H9 (cell line): ENCODE results near the gene ITGB2. TPM values are rescaled to one million over a fixed set of nuclear protein-coding genes. Genes with fewer than 3 reads are reported as not detected.

Experiments
- DNase-seq: peaks from one replicate; pipeline ENCODE4 v3.0.0-alpha.2; 2017
- H2AFZ ChIP-seq: one replicate; pipeline ENCODE4 v1.6.1; 2013; ENCODE audit warnings: mild to moderate bottlenecking, low read length, control low read depth, moderate library complexity
- H2AK5ac ChIP-seq: 2 replicates; pipeline ENCODE4 v1.6.1; 2013; ENCODE audit warnings: low read length, control low read depth, mixed read lengths; ENCODE audit not compliant: insufficient read length
- H2BK120ac ChIP-seq: one replicate; pipeline ENCODE4 v1.6.1; 2013; ENCODE audit warnings: low read depth, mild to moderate bottlenecking, low read length, control low read depth, inconsistent platforms; ENCODE audit not compliant: poor library complexity, severe bottlenecking
- H2BK12ac ChIP-seq: 2 replicates; pipeline ENCODE4 v1.6.1; 2013; ENCODE audit warnings: low read length, control low read depth, mixed read lengths, low read depth; ENCODE audit not compliant: insufficient read length
- H2BK15ac ChIP-seq: 2 replicates; pipeline ENCODE4 v1.6.1; 2013; ENCODE audit warnings: low read depth, low read length, control low read depth
- H2BK20ac ChIP-seq: one replicate; pipeline ENCODE4 v1.6.1; 2013; ENCODE audit warnings: low read depth, mild to moderate bottlenecking, low read length, control low read depth, inconsistent platforms; ENCODE audit not compliant: poor library complexity, severe bottlenecking
- H2BK5ac ChIP-seq: 2 replicates; pipeline ENCODE4 v1.6.1; 2013; ENCODE audit warnings: low read length, control low read depth, mixed read lengths; ENCODE audit not compliant: insufficient read length
- H3K14ac ChIP-seq: 2 replicates; pipeline ENCODE4 v1.6.1; 2013; ENCODE audit warnings: low read length, control low read depth; ENCODE audit not compliant: insufficient read depth
- H3K18ac ChIP-seq: 2 replicates; pipeline ENCODE4 v1.6.1; 2013; ENCODE audit warnings: low read depth, mild to moderate bottlenecking, mixed read lengths, low read length, control low read depth; ENCODE audit not compliant: insufficient read length
- H3K23ac ChIP-seq: 2 replicates; pipeline ENCODE4 v1.6.1; 2013; ENCODE audit warnings: low read length, control low read depth, mixed read lengths, low read depth; ENCODE audit not compliant: insufficient read length
- H3K23me2 ChIP-seq: 2 replicates; pipeline ENCODE4 v1.6.1; 2013; ENCODE audit warnings: low read depth, mild to moderate bottlenecking, mixed read lengths, low read length, control low read depth; ENCODE audit not compliant: insufficient read length, poor library complexity, severe bottlenecking
- H3K27ac ChIP-seq: 2 replicates; pipeline ENCODE4 v1.5.1; 2013; ENCODE audit warnings: low read length, control low read depth, mixed read lengths, low read depth; ENCODE audit not compliant: insufficient read length
- H3K27me3 ChIP-seq: 2 replicates; pipeline ENCODE4 v1.6.1; 2013; ENCODE audit warnings: low read length, control low read depth, inconsistent platforms; ENCODE audit not compliant: insufficient read depth
- H3K4ac ChIP-seq: 2 replicates; pipeline ENCODE4 v1.6.1; 2013; ENCODE audit warnings: low read depth, mild to moderate bottlenecking, control low read depth, inconsistent platforms, low read length, moderate library complexity
- H3K4me1 ChIP-seq: 2 replicates; pipeline ENCODE4 v1.6.1; 2013; ENCODE audit warnings: low read length, control low read depth, inconsistent platforms; ENCODE audit not compliant: insufficient read depth
- H3K4me2 ChIP-seq: 2 replicates; pipeline ENCODE4 v1.6.1; 2013; ENCODE audit warnings: low read length, control low read depth, mixed read lengths; ENCODE audit not compliant: insufficient read length, insufficient read depth
- H3K56ac ChIP-seq: 2 replicates; pipeline ENCODE4 v1.6.1; 2013; ENCODE audit warnings: low read depth, mild to moderate bottlenecking, mixed read lengths, low read length, control low read depth; ENCODE audit not compliant: insufficient read length
- H3K79me1 ChIP-seq: 2 replicates; pipeline ENCODE4 v1.6.1; 2013; ENCODE audit warnings: low read depth, mild to moderate bottlenecking, moderate library complexity, low read length, control low read depth, inconsistent platforms; ENCODE audit not compliant: insufficient read depth, poor library complexity, severe bottlenecking
- H3K79me2 ChIP-seq: 2 replicates; pipeline ENCODE4 v1.6.1; 2013; ENCODE audit warnings: low read length, control low read depth, inconsistent platforms; ENCODE audit not compliant: insufficient read depth
- H3K9ac ChIP-seq: 2 replicates; pipeline ENCODE4 v1.6.1; 2013; ENCODE audit warnings: low read length, control low read depth, mixed read lengths; ENCODE audit not compliant: insufficient read length; ENCODE audit errors: extremely low read depth
- H3K9me3 ChIP-seq: one replicate; pipeline ENCODE4 v1.6.1; 2013; ENCODE audit warnings: low read depth, low read length, inconsistent platforms; ENCODE audit not compliant: control insufficient read depth
- H3T11ph ChIP-seq: one replicate; pipeline ENCODE4 v1.6.1; 2013; ENCODE audit warnings: mild to moderate bottlenecking, low read length, control low read depth, inconsistent platforms
- H4K20me1 ChIP-seq: one replicate; pipeline ENCODE4 v1.6.1; 2013; ENCODE audit not compliant: control insufficient read depth, insufficient read length, insufficient read depth
- H4K5ac ChIP-seq: 2 replicates; pipeline ENCODE4 v1.6.1; 2013; ENCODE audit warnings: low read depth, mild to moderate bottlenecking, mixed read lengths, low read length, control low read depth; ENCODE audit not compliant: insufficient read length
- H4K8ac ChIP-seq: replicated peaks from 2 replicates; pipeline ENCODE4 v1.6.1; 2013; ENCODE audit warnings: low read length, control low read depth, mixed read lengths, low read depth; ENCODE audit not compliant: insufficient read length
- H4K91ac ChIP-seq: 2 replicates; pipeline ENCODE4 v1.6.1; 2013; ENCODE audit warnings: low read depth, mild to moderate bottlenecking, moderate library complexity, mixed read lengths, low read length, control low read depth; ENCODE audit not compliant: insufficient read length
- H3K27ac Mint-ChIP-seq, 3 experiments: 2 replicates in 2 of 3; 3 replicates in 1 of 3; pipeline ENCODE4 v1.8.0; 2020 to 2021; ENCODE audit warnings: mixed read lengths in 3 of 3, mild to moderate bottlenecking in 1 of 3, moderate library complexity in 1 of 3
- H3K27me3 Mint-ChIP-seq: 2 replicates; pipeline ENCODE4 v1.8.0; 2021; ENCODE audit warnings: low read depth, mild to moderate bottlenecking, moderate library complexity, mixed read lengths
- H3K36me3 Mint-ChIP-seq, 3 experiments: 2 replicates in 2 of 3; 3 replicates in 1 of 3; pipeline ENCODE4 v1.8.0; 2020 to 2021; ENCODE audit warnings: low read depth in 3 of 3, mixed read lengths in 3 of 3; ENCODE audit not compliant: insufficient read depth in 1 of 3
- H3K4me1 Mint-ChIP-seq, 2 experiments: 2 replicates each; pipeline ENCODE4 v1.8.0; 2020; ENCODE audit warnings: mixed read lengths in 2 of 2
- H3K4me3 Mint-ChIP-seq, 2 experiments: 2 replicates in 1 of 2; 3 replicates in 1 of 2; pipeline ENCODE4 v1.8.0; 2020 to 2021; ENCODE audit warnings: mild to moderate bottlenecking in 2 of 2, mixed read lengths in 2 of 2, moderate library complexity in 1 of 2
- H3K9me3 Mint-ChIP-seq, 2 experiments: 2 replicates in 1 of 2; 3 replicates in 1 of 2; pipeline ENCODE4 v1.8.0; 2020; ENCODE audit warnings: mild to moderate bottlenecking in 2 of 2, mixed read lengths in 2 of 2, moderate library complexity in 1 of 2
- CTCF ChIP-seq: fragments of 200-600 bp; sonication (generic); conservative IDR thresholded peaks from 3 replicates; pipeline ENCODE4 v1.8.0; 2021; ENCODE audit warnings: antibody characterized with exemption, mild to moderate bottlenecking
- WGBS: extraction: QIAGEN DNeasy Blood & Tissue Kit; methylation state at CpG from one replicate; pipeline ENCODE4 v1.1.7; 2013; ENCODE audit warnings: missing lambda C conversion rate, low lambda C conversion rate, mixed read lengths; ENCODE audit not compliant: insufficient read length; ENCODE audit errors: extremely low coverage; 5-methylcytosine and 5-hydroxymethylcytosine counted together
- total RNA-seq: library from RNA; stranded (reverse); gene quantifications from 2 replicates; pipeline ENCODE4 v1.2.1, GENCODE V29; 2021

The ITGB2 gene
- total RNA-seq, 1 experiment from 2014 or later: 1.1 TPM

GRCh38 chr21:44837537-44837936 is 83.2 kb downstream of the ITGB2 start:
- no peak overlapping the region for H3K56ac ChIP-seq
- no peak overlapping the region for H2AK5ac ChIP-seq
- H3K36me3 Mint-ChIP-seq: no peaks in the 10 kb centered on the region
- H3K4me1 ChIP-seq: no peaks in the 10 kb centered on the region
- H2BK20ac ChIP-seq: no peak overlapping the region
- no peak overlapping the region for H3K27ac ChIP-seq
- no peak overlapping the region for H3K23ac ChIP-seq
- no peaks in the 10 kb centered on the region for H3K23me2 ChIP-seq
- H3K4me3 Mint-ChIP-seq: no peak overlapping the region
- H2BK120ac ChIP-seq: no peak overlapping the region
- H3K9me3 ChIP-seq: no peaks in the 10 kb centered on the region
- peaks cover 3% of the 10 kb centered on the region; the same call in 1 of the 2 replicates for H3K27me3 Mint-ChIP-seq
- no peak for DNase-seq
- H3K4ac ChIP-seq: no peak overlapping the region
- H3K79me1 ChIP-seq: no peaks in the 10 kb centered on the region
- peaks cover 3 to 9% of the 10 kb centered on the region in 2 experiments; a peak in 2 of 4 replicates for H3K4me1 Mint-ChIP-seq
- no peak overlapping the region for H2BK15ac ChIP-seq
- H3K27ac Mint-ChIP-seq: no peak overlapping the region
- no peak overlapping the region for H2AFZ ChIP-seq
- no peak overlapping the region for H3K9ac ChIP-seq
- H2BK12ac ChIP-seq: no peak overlapping the region
- no peak overlapping the region for H3T11ph ChIP-seq
- no peaks in the 10 kb centered on the region for H4K20me1 ChIP-seq
- H3K14ac ChIP-seq: no peak overlapping the region
- no peak overlapping the region for H4K5ac ChIP-seq
- H3K79me2 ChIP-seq: no peaks in the 10 kb centered on the region
- WGBS: no CpG with 5 or more reads among the region's 13 CpGs
- H3K4me2 ChIP-seq: no peak overlapping the region
- no peak overlapping the region for H2BK5ac ChIP-seq
- H3K18ac ChIP-seq: no peak overlapping the region
- TF ChIP-seq CTCF: no peak
- H4K91ac ChIP-seq: no peak overlapping the region
- no peaks in the 10 kb centered on the region for H3K9me3 Mint-ChIP-seq
- no peaks in the 10 kb centered on the region for H3K27me3 ChIP-seq
- H4K8ac ChIP-seq: no peak overlapping the region
